ENCODE data around the gene RNF17. TPM values are rescaled to one million over a fixed set of nuclear protein-coding genes. Genes with fewer than 3 reads are reported as not detected.
"Not testable (repeated sequence)": the region's sequence is repeated elsewhere in the genome, so short reads cannot be mapped to it uniquely, and the experiment has no call there.

The RNF17 gene
- total RNA-seq, 1 donor from 2014 or later = 0.12 TPM

DNA sequence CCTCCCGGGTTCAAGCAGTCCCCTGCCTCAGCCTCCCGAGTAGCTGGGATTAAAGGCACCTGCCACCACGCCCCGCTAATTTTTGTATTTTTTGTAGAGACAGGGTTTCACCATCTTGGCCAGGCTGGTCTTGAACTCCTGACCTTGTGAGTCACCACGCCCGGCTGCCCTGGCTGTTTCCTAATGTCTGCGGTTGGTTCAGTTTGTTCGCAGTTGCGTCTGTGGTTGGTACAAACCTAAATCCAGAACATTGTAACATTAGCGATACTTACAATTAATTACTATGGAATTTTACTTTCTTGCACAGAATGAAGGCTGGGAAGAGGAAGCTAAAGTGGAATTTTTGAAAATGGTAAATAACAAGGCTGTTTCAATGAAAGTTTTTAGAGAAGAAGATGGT lies 38.1 kb downstream of the RNF17 start:
- DNase-seq (ENCODE audit: extremely low spot score, unreplicated experiment) = no peak
- no peaks in the 10 kb centered on the region for H3K4me1 Mint-ChIP-seq (ENCODE audit: unreplicated experiment)
- no peaks in the 10 kb centered on the region for H3K9me3 Mint-ChIP-seq
- no peak overlapping the region for H3K27ac Mint-ChIP-seq
- H3K36me3 Mint-ChIP-seq = no peaks in the 10 kb centered on the region
- no peak overlapping the region for H3K4me3 Mint-ChIP-seq
- TF ChIP-seq, protein P1, sequence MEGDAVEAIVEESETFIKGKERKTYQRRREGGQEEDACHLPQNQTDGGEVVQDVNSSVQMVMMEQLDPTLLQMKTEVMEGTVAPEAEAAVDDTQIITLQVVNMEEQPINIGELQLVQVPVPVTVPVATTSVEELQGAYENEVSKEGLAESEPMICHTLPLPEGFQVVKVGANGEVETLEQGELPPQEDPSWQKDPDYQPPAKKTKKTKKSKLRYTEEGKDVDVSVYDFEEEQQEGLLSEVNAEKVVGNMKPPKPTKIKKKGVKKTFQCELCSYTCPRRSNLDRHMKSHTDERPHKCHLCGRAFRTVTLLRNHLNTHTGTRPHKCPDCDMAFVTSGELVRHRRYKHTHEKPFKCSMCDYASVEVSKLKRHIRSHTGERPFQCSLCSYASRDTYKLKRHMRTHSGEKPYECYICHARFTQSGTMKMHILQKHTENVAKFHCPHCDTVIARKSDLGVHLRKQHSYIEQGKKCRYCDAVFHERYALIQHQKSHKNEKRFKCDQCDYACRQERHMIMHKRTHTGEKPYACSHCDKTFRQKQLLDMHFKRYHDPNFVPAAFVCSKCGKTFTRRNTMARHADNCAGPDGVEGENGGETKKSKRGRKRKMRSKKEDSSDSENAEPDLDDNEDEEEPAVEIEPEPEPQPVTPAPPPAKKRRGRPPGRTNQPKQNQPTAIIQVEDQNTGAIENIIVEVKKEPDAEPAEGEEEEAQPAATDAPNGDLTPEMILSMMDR (conservative IDR thresholded peaks at IDR 0.05) = no peak
- peaks cover 21% of the 10 kb centered on the region for H3K27me3 Mint-ChIP-seq

DNA sequence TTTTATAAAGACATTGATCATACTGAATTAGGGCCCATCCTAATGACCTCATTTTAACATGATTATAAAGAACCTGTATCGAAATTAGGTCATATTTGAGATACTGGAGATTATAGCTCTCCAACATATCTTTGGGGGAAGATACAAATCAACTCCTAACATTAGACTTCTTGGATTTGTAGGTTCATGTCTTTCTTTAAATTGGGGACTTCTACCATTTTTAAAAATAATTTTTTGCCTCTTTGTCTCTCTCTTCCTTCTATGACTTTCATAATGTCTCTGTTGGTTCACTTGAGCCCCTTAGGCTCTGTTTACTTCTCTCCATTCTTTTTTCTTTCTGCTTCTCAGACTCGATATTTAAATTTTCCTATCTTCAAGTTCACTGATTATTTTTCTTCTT lies 57.2 kb downstream of the RNF17 start:
- Mint-ChIP-seq H3K4me3 (no peak overlapping the region), H3K27ac (no peak overlapping the region), H3K27me3 (peaks cover 6% of the 10 kb centered on the region), H3K4me1 (ENCODE audit: unreplicated experiment) (no peaks in the 10 kb centered on the region), H3K9me3 (peaks cover 5% of the 10 kb centered on the region), H3K36me3 (no peaks in the 10 kb centered on the region)
- DNase-seq (ENCODE audit: extremely low spot score, unreplicated experiment) = no peak
- TF ChIP-seq, protein P1 (conservative IDR thresholded peaks at IDR 0.05) = no peak

DNA sequence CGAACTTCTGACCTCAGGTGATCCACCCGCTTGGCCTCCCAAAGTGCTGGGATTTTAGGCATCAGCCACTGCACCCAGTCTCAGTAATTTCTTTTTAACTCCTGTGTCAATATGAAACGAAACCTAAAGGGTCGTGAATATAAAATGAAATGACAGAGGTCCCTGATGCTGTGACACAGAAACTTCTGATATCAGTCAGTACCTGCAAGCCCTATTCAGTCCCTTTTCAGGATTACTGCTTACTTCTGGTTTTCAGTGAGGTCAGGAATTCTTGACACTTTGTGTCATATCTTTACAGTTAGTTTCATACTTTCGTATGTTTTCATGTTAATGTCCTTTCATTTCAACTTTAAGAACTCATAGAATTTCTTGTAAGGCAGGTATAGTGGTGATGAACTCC lies 58.7 kb downstream of the RNF17 start:
- Mint-ChIP-seq H3K9me3 (peaks cover 5% of the 10 kb centered on the region), H3K27ac (no peak overlapping the region), H3K27me3 (peaks cover 4% of the 10 kb centered on the region), H3K36me3 (no peaks in the 10 kb centered on the region), H3K4me1 (ENCODE audit: unreplicated experiment) (no peaks in the 10 kb centered on the region), H3K4me3 (no peak overlapping the region)
- no peak for DNase-seq (ENCODE audit: extremely low spot score, unreplicated experiment)
- TF ChIP-seq, protein P1 (conservative IDR thresholded peaks at IDR 0.05) = no peak

DNA sequence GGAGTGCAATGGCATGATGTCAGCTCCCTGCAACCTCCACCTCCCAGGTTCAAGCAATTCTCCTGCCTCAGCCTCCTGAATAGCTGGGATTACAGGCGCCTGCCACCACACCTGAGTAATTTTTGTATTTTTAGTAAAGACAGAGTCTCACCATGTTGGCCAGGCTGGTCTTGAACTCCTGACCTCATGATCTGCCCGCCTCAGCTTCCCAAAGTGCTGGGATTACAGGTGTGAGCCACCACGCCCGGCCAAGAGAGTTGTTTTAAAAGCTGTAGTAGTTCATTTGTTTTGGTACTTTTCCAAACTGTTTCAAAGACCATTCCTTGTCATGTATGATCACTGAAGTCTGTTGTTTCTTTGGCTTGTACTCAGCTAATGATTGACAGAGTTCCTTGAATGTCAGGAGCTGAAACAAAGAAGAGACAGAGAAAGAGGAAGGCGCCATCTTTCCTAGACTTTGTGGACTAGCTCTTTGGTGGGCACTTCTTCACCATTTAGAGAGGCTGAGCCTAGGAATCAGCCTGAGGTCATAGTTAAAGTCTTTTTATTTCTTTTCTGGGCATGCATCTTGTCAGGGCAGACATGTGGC lies 59.2 kb downstream of the RNF17 start:
- DNase-seq (ENCODE audit: extremely low spot score, unreplicated experiment); H3K27me3 Mint-ChIP-seq; H3K9me3 Mint-ChIP-seq; H3K4me3 Mint-ChIP-seq; H3K27ac Mint-ChIP-seq; H3K36me3 Mint-ChIP-seq; H3K4me1 Mint-ChIP-seq (ENCODE audit: unreplicated experiment): not testable (repeated sequence)

DNA sequence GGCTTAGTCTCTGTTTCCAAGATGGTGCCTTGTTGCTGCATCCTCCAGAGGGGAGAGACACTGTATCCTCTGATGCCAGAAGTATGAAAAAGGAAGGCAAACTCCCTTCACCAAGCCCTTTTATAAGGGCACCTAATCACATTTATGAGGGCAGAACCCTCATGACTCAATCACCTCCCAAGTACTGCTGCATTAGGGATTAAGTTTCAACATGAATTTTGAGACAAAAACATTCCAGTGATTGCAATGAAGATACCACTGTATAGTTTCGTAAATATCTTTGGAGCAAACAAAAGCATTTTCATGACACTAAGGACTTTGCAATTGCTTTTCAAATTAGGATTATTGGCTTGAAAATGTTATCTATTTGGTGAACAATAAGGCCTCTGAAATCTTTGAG lies 63.8 kb downstream of the RNF17 start:
- Mint-ChIP-seq H3K9me3 (no peaks in the 10 kb centered on the region), H3K27me3 (peaks cover 4% of the 10 kb centered on the region), H3K27ac (no peak overlapping the region), H3K4me1 (ENCODE audit: unreplicated experiment) (no peaks in the 10 kb centered on the region), H3K4me3 (no peak overlapping the region), H3K36me3 (no peaks in the 10 kb centered on the region)
- no peak for DNase-seq (ENCODE audit: extremely low spot score, unreplicated experiment)
- TF ChIP-seq, protein P1 (conservative IDR thresholded peaks at IDR 0.05) = no peak

DNA sequence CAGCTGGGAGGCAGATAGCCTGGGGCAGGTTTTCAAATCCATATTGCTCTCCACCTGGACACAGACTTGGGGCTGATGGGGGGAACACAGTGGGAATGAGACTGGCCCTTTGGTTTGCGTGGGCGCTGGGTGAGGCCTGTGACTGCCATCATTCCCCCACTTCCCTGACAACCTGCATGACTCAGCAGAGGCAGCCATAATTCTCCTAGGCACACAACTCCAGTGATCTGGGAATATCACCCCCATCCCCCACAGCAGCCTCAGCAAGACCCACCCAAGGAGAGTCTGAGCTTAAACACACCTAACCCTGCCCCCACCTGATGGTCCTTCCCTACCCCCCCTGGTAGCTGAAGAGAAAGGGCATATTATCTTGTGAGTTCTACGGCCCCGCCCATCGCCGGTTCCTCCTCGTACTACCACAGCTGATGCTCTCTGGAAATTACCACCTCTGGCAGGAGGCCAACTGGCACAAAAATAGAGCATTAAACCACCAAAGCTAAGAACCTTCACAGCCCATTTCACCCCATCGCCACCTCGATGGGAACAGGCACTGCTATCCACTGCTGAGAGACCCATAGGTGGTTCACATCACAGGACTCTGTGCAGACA lies 71.0 kb downstream of the RNF17 start:
- Mint-ChIP-seq H3K36me3 (no peaks in the 10 kb centered on the region), H3K27me3 (peaks cover 12% of the 10 kb centered on the region), H3K27ac (no peak overlapping the region), H3K9me3 (no peaks in the 10 kb centered on the region), H3K4me3 (no peak overlapping the region), H3K4me1 (ENCODE audit: unreplicated experiment) (no peaks in the 10 kb centered on the region)
- no peak for DNase-seq (ENCODE audit: extremely low spot score, unreplicated experiment)
- TF ChIP-seq, protein P1 (conservative IDR thresholded peaks at IDR 0.05) = no peak

DNA sequence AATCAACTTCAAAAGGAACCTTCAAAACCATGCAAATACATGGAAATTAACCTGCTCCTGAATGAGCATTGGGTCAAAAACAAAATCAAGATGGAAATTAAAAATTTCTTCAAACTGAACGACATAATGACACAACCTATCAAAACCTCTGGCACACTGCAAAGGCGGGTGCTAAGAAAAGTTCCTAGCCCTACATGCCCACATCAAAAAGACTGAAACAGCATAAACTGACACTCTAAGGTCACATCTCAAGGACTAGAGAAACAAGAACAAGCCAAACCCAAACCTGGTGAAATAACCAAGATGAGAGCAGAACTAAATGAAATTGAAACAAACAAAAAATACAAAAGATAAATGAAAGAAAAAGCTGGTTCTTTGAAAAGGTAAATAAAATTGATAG lies 73.6 kb downstream of the RNF17 start:
- DNase-seq (ENCODE audit: extremely low spot score, unreplicated experiment); H3K4me3 Mint-ChIP-seq; H3K9me3 Mint-ChIP-seq; H3K36me3 Mint-ChIP-seq; H3K27ac Mint-ChIP-seq; H3K4me1 Mint-ChIP-seq (ENCODE audit: unreplicated experiment): not testable (repeated sequence)
- H3K27me3 Mint-ChIP-seq = peaks cover 12% of the 10 kb centered on the region

Data from type B pancreatic cell (in vitro differentiated cells).